ENCODE data around the gene GTF3C4. TPM values are rescaled to one million over a fixed set of nuclear protein-coding genes. Genes with fewer than 3 reads are reported as not detected.

GTF3C4 gene
- total and polyA plus RNA-seq, 2 of the 8 experiments (the other 6 are each of a cell fraction or from before 2014, with no cell fraction given) = 6.8 to 39.2 TPM

DNA sequence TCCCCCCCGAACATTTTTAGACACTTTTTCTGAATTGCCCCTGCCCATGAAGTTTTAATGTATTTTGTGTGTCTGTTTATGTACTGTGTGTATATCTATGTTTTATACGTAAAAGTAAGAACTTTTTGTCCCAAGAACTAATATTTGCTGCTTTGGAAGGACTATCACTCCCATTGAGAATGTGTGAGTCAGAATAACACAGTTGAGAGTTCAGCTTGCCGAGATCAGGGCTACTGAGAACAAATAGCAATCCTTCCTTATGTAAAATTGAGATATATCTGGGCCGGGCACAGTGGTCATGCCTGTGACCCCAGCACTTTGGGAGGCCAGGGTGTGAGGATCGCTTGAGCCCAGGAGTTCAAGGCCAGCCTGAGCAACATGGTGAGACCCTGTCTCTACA, 11.3 kb downstream of the GTF3C4 start:
- H4K20me1 ChIP-seq (replicated peaks in 1 of 2; ENCODE audit: control insufficient read depth in 1 of 2, insufficient read depth in 2 of 2, low read length in 2 of 2) = peaks cover 11 to 14% of the 10 kb centered on the region in 2 experiments
- H3K27me3 ChIP-seq (replicated peaks in 1 of 4; ENCODE audit: control insufficient read depth in 3 of 4, extremely low read depth in 1 of 4, insufficient read depth in 3 of 4, low read length in 3 of 4) = no peaks in the 10 kb centered on the region
- CTCF ChIA-PET (ENCODE audit: partially characterized antibody) = no interaction called here
- no peak overlapping the region for H3K23ac ChIP-seq (ENCODE audit: insufficient read length)
- no peak overlapping the region for H3K14ac ChIP-seq (ENCODE audit: insufficient read length)
- no peak overlapping the region for H2AK5ac ChIP-seq (ENCODE audit: low read depth, low read length)
- no peak overlapping the region for H3K9ac ChIP-seq (replicated peaks in 1 of 4; ENCODE audit: extremely low read depth in 1 of 4, low read depth in 3 of 4, low read length in 3 of 4)
- no peak overlapping the region for H3K4me3 ChIP-seq (ENCODE audit: extremely low read depth in 1 of 4, insufficient read depth in 2 of 4, low read depth in 3 of 4, low read length in 4 of 4)
- no peak overlapping the region for H2BK15ac ChIP-seq (ENCODE audit: low read length)
- no peak overlapping the region for H3K4me2 ChIP-seq (ENCODE audit: insufficient read depth in 1 of 2, low read depth in 2 of 2, low read length in 2 of 2)
- H3K18ac ChIP-seq (ENCODE audit: extremely low read depth, low read length) = no peak overlapping the region
- no peak overlapping the region for H2BK12ac ChIP-seq (ENCODE audit: low read depth, low read length)
- FAIRE-seq (no peak), DNase-seq (ENCODE audit: low read depth in 1 of 2, low spot score in 2 of 2) (no peak)
- no peak overlapping the region for H3K56ac ChIP-seq (replicated peaks; ENCODE audit: insufficient read length, low read depth, low read length)
- peaks cover 0 to 81% of the 10 kb centered on the region in 2 experiments; a peak in 3 of 4 replicates for H3K79me2 ChIP-seq (ENCODE audit: control insufficient read depth in 1 of 2, insufficient read depth in 2 of 2, low read length in 2 of 2)
- no peak overlapping the region for H2AFZ ChIP-seq (ENCODE audit: low read length)
- H2BK120ac ChIP-seq (replicated peaks; ENCODE audit: low read depth, low read length) = no peak overlapping the region
- no peaks in the 10 kb centered on the region for H3K9me3 ChIP-seq (ENCODE audit: insufficient read depth in 2 of 2, low read depth in 1 of 2, low read length in 1 of 2)
- peaks cover 17 to 60% (median 53%) of the 10 kb centered on the region in 4 experiments for H3K36me3 ChIP-seq (ENCODE audit: control insufficient read depth in 2 of 4, insufficient read depth in 4 of 4, low read length in 3 of 4)
- no peaks in the 10 kb centered on the region for H3K4me1 ChIP-seq (replicated peaks in 1 of 4; ENCODE audit: control insufficient read depth in 3 of 4, insufficient read depth in 4 of 4, low read length in 3 of 4)
- 91% methylated on average over 5 of the region's 5 CpGs; no CpG with 5 or more reads in 1 of the 2 experiments for WGBS, 2 experiments (ENCODE audit: extremely low coverage in 1 of 2, insufficient coverage in 1 of 2, insufficient read length in 1 of 2, insufficient replicate concordance in 2 of 2, low coverage in 1 of 2, low lambda C conversion rate in 2 of 2, missing lambda C conversion rate in 1 of 2)
- POLR2A ChIA-PET (ENCODE audit: partially characterized antibody) = interaction anchor here (0.6 to 1.3 kb wide), 3 partner anchors 10 to 37 kb away, joined by 3 to 4 read pairs (median 3); no protein-coding TSS in a partner anchor
- H4K91ac ChIP-seq (replicated peaks; ENCODE audit: insufficient read length, low read length) = no peak overlapping the region
- no peaks in the 10 kb centered on the region for H3K23me2 ChIP-seq (ENCODE audit: low read depth, low read length)
- H2BK20ac ChIP-seq (ENCODE audit: low read length) = no peak overlapping the region
- no peak overlapping the region for H3K4ac ChIP-seq (replicated peaks; ENCODE audit: insufficient read length, low read depth, low read length)
- peaks cover 9% of the 10 kb centered on the region; the same call in 1 of the 2 replicates for H3K79me1 ChIP-seq (ENCODE audit: low read depth, low read length)
- no peak overlapping the region for H2BK5ac ChIP-seq (ENCODE audit: low read depth, low read length)
- no peak overlapping the region for H3K27ac ChIP-seq (ENCODE audit: low read depth, low read length)
- H4K5ac ChIP-seq (ENCODE audit: insufficient read length, low read depth, low read length) = no peak overlapping the region
- no peak overlapping the region for H4K8ac ChIP-seq (ENCODE audit: extremely low read depth, insufficient read depth, low read length)
- no peak for TF ChIP-seq HDAC6 (IDR thresholded peaks at IDR 0.05; ENCODE audit: low read depth, low read length)
- TF ChIP-seq RNF2 (IDR thresholded peaks at IDR 0.05; ENCODE audit: borderline replicate concordance, low read depth, low read length, missing control alignments, poor library complexity, severe bottlenecking) = no peak
- no peak for TF ChIP-seq ASH2L (IDR thresholded peaks at IDR 0.05; ENCODE audit: low read length)
- no peak for TF ChIP-seq HDAC2 (IDR thresholded peaks at IDR 0.05; ENCODE audit: borderline replicate concordance in 1 of 2, low read depth in 2 of 2, low read length in 2 of 2)
- TF ChIP-seq GTF2F1 (IDR thresholded peaks at IDR 0.05; ENCODE audit: borderline replicate concordance, low read depth, low read length) = no peak
- no peak for TF ChIP-seq TCF12 (IDR thresholded peaks at IDR 0.05; ENCODE audit: low read depth, low read length)
- no peak for TF ChIP-seq RXRA (IDR thresholded peaks at IDR 0.05; ENCODE audit: insufficient read depth, low read depth, low read length)
- no peak for TF ChIP-seq TBP (IDR thresholded peaks at IDR 0.05; ENCODE audit: low read depth, low read length)
- TF ChIP-seq GABPA (IDR thresholded peaks at IDR 0.05; ENCODE audit: borderline replicate concordance, insufficient read depth, low read length) = no peak
- no peak for TF ChIP-seq CBX5 (IDR thresholded peaks at IDR 0.05; ENCODE audit: low read depth, low read length)
- no peak for TF ChIP-seq PHF8 (conservative IDR thresholded peaks at IDR 0.05; ENCODE audit: low read depth, low read length)

Measured in H1 (cell line).